GM21367 (cell line): ENCODE results near the gene VAPB.

Experiments
- ATAC-seq: cut with Tn5 transposase; IDR thresholded peaks from one replicate; pipeline ENCODE4 v1.9.1; 2021; ENCODE audit not compliant: unreplicated experiment

VAPB gene

GRCh38 chr20:58433759-58434158 is 44.7 kb downstream of the VAPB start:
- ATAC-seq: no peak

DNA sequence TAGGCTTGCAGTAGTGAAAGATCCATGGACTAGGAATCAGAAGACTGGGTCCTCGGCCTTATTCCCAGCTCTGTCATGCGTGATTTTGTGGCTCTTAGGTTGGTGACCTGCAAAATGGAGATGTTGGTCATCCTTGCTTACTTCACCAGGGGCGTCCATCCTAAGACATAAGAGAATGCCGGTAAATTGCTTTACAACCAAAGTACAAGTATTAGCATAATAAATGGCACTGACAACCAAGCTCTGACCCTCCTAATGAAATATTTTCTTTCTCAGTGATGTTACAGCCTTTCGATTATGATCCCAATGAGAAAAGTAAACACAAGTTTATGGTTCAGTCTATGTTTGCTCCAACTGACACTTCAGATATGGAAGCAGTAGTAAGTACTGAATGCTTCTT is 45.3 kb downstream of the VAPB start:
- no peak for ATAC-seq

DNA sequence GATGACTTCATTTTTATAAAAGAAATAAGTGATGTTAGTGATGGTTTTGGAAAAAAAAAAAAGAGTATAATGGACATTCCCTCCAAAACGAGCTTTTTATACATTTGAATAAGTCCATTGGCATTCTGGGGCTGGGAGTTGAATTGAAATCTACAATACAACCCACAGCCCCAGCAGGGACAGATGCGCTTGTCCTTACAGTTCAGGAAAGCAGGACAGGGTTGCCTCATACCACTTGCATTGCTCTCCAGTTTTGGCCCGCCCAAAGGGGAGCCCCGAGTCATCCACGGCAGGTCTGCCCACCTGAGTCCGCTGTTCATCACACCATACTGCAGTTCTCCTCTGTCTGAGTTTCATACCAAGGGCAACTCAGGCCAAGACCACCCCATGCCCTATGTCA is 46.2 kb downstream of the VAPB start:
- no peak for ATAC-seq

DNA sequence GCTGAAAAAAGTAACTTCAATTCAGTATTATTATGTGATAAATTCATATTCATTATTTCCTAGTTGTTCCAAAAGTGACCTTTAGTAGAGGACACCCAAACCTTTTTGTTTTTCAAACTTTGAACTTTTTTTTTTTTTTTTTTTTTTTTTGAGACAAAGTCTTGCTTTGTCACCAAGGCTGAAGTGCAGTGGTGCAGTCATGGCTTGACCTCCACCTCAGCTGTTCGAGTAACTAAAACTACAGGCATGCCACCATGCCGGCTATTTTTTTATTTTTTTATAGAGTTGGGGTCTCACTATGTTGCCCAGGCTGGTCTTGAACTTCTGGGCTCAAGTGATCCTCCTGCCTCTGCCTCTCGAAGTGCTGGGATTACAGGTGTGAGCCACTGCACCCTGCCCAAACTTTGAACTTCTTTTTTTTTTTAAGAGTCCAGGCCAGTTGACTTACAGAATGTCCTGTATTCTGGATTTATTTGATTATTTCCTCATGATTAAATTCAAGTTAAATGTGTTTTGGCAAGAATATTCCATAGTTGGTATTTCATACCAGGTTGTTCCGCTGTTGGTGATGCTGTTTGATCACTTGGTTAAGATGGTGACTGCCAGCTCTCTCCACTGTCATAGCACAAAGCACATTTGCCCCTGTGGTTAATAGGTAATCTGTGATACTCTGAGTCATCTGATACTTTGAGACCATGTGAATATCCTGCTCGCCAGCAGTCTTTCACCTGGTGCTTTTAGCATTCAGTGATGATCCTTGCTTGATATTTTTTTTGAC is 48.0 kb downstream of the VAPB start:
- no peak for ATAC-seq

DNA sequence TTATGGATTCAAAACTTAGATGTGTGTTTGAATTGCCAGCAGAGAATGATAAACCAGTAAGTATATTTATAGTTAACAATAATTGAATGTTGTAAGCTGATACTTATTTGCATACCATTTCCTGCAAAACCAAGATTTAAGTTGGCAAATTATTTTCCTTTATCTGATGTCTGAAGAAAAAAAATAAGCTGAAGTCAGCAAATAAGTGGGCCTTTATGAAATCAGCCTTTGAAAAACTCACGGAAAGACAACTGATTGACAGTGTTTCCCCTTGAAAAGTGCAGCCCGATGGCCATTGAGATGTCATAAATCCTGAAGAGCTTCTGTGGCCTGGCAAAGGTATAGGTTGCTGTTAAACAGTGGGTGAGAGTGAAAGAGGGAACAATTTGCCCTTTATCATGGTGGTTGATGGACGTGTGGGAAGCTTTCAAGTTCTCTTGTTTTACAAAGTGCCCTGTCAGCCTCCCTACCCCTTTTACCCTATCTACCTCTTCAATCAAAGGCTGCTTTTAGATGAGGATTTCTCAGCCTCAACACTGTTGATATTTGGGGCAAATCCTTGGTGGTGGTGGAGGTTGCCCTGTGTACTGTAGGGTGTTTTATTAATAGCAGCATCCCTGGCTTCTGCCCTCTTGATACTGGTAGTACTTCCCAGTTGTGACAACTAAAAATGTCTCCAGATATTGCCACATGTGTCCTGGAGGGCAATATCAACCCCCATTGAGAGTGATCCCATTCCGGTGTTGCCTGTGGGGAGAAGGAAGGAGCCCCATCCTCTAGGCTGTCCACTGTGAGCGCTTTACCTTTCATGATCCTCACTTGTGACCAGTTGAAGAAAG is 50.2 kb downstream of the VAPB start:
- no peak for ATAC-seq

- ATAC-seq: no peak
Measured at GRCh38 chr20:58440021-58440767, 51.2 kb downstream of the VAPB start.

- no peak for ATAC-seq
Measured at GRCh38 chr20:58441723-58442122, 52.7 kb downstream of the VAPB start.

GRCh38 chr20:58444746-58445255 is 55.8 kb downstream of the VAPB start:
- ATAC-seq: no peak

DNA sequence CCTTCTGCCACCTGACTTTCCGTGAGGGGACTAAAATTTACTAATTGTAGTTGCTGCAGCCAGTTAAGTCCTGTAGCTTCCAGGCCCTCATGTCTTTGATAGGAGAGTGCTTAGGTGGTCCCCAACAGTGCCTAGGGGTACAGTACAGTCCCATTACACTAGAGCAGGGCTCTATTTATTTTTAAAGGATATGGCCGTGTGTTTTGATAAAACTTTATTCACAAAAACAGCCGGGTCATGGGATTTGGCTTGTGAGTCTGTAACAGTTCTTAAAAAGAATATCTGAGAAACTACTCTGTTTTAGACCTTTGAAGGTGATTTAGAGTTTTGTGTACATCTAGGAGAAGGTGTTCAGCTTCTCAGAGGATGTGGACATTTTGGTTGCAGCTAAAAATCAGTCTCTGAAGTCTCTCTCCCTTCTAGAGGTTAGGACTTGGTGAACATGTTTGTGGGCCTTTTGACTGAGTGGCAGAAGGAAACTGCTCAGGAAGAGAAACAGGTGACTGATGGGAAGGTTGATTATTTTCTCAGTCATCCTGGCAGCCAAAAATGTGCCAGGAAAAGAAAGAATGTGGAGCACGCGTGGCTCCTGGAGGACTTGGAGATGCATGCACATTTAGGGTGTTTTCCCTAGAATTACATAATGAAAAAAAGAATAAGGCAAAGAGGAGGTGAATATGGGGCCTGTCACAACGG is 57.4 kb downstream of the VAPB start:
- ATAC-seq: no peak

DNA sequence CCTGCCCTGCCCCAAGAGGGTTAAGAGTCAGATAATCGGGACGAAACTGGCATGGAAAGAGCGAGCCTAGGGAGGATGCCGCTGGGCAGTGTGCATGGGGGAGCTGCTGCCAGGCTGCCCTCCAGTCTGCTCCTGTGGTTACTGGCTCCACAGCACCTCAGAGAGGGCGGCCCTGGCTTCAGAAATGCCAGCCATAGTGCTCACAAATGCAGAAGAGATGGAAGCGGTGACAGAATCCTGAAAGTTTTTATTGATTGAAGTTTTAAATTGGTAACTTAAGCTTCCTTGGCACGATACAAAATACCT is 57.9 kb downstream of the VAPB start:
- no peak for ATAC-seq

DNA sequence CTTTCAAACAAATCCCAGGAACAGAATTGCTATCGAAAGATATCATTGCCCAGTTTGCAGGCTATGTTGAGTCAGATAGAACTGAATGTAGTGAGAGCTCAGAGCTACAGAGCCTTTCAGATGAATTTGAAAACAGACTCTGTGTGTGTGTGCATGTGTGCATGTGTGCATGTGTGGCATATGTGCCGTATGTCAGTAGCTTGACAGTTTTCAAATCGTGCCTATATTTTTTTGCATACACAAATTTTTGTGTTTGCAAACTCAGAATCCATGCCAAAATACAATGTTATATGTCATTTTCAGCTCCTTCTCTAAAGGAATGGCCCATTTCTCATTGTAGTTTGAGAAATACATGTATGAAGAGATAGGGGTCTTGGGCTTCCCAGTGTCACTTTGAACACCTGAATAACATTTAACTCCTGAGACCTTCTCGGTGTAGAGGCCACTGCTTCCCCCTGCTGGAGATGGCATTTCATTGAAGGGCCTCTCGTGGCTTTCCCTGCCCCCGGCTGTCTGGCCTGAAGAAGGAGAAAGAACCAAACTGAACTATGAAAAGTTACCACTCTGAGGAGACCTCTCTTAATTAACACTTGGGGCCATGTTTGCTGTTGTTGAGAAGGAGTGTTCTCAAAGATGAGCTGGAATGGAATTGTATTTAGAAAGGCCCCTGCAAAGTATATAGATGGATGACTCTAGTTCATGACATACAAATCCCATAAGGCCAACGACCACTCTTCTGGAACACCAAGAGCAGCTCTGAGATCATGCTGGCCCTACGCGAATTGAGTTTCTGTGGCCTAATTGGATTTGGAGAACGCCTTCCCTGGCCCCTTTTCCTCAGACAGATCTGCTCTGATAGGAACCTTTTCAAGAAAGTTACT is 58.7 kb downstream of the VAPB start:
- no peak for ATAC-seq

- no peak for ATAC-seq
Measured at GRCh38 chr20:58448958-58449357, 59.9 kb downstream of the VAPB start.

DNA sequence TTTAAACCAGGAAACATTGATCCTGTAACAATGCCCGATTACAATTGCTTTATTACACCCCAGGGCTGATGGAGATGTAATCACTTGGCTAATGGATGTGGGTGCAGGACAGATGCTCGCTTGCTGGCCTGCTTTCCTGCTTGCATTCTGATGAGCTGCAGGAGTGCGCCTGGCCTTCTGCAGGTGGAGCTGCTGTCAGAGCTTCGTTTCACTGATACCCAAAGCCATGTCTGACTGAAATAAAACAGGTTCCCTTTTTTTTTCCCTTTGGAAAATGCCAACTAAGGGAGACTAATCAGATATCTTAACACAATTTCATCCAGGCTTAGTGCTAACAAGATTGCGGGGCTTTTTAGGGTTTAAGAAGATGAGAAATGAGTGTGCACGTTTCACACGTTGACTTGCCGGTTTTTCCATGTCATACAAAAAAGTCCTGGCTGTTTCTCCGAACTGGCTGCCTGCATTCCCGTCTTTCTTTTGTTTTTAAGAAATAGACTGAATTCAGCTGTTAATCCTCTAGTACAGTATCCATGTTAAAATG is 60.7 kb downstream of the VAPB start:
- ATAC-seq: no peak

- no peak for ATAC-seq
Measured at GRCh38 chr20:58450254-58450653, 61.2 kb downstream of the VAPB start.

GRCh38 chr20:58452667-58453255 is 63.7 kb downstream of the VAPB start:
- no peak for ATAC-seq

DNA sequence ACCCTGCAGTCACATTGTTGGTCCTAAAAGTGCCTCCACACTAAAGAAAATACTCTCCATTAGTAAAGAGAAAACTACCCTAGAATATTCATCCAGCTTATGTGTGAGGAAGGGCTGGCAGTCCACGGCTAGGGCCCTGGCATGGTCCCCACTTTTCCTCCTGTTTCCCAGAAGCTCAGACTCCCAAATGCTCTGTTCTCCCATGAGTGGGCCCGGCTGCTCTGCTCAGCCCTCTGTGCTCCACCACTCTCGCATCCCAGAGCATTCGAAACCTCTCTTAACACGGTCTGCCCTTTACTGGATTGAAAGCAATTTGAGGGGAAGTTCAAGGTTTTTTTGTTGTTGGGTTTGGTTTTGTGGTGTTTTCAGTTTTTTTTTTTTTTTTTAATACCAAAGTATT is 64.4 kb downstream of the VAPB start:
- ATAC-seq: no peak

DNA sequence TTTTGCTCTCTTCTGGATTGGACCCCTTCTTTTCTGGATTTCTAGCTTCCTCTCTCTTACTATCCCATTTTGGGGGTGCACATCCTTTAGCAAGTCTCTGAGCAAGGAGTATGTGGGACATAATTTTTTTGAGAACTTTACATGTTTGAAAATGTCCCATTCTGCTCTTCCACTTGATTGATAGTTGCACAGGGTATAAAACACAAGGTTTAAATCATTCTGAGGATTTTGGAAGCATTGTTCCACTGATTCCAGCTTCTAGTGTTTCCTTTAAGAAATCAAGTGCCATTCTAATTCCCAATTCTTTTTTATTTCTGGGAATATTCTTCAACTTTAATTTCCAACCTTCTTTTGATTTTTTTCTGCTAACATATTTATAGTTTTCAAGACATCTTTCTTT is 65.4 kb downstream of the VAPB start:
- ATAC-seq: no peak

DNA sequence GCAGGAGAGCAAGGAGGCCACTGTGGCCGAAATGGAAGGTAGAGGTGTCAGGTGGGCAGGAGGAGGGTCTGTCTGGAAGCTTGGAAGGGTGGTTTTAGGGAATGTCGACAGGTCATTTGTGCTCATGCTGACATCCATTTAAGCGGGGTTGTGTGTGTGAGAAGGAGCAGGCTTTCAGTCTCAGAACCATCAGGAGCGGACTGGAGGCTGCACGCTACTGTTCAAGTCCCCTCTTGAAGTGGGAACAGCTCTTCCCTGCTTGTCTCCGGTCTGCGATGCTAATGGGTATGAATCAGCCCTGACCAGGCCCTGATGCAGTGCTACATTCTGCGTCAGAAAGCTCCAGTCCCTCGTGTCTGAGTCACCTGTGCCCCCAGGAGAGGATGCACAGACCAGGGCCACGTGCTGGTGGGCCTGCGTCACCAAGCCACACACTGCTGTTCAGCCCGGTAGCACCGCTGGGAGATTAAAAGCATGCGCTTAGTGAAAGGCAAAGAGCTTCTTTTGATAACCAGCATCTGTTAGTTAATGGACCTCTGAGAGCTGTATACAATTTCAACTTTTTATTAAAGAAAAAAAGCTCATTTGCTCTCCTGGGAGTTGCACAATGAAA is 68.2 kb downstream of the VAPB start:
- ATAC-seq: no peak
